Measurements from ENCODE around the gene KIF1B.
A peak's percentile ranks its signal among the peaks of the same experiment; 100 is the strongest.

The KIF1B gene

DNA sequence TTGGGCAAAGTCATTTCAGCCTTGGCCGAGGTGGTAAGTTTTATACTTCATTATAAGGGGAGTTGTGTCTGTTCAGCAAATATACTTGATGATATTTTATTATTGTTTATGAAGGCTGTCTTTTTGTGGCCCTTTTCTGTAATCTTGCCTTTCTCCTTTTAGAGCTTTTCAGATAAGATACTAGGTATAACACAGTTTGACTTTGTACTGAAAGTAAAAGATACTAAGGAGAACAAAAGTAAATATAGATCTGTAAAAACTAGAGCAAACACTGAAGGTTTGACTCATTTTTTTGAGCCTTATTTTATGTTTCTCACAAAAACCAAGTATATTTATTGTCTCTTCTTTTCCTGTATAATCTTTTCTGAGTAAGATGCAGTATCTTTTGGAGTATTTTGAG is 61.9 kb downstream of the KIF1B start (continued):
- TF ChIP-seq, protein P1, sequence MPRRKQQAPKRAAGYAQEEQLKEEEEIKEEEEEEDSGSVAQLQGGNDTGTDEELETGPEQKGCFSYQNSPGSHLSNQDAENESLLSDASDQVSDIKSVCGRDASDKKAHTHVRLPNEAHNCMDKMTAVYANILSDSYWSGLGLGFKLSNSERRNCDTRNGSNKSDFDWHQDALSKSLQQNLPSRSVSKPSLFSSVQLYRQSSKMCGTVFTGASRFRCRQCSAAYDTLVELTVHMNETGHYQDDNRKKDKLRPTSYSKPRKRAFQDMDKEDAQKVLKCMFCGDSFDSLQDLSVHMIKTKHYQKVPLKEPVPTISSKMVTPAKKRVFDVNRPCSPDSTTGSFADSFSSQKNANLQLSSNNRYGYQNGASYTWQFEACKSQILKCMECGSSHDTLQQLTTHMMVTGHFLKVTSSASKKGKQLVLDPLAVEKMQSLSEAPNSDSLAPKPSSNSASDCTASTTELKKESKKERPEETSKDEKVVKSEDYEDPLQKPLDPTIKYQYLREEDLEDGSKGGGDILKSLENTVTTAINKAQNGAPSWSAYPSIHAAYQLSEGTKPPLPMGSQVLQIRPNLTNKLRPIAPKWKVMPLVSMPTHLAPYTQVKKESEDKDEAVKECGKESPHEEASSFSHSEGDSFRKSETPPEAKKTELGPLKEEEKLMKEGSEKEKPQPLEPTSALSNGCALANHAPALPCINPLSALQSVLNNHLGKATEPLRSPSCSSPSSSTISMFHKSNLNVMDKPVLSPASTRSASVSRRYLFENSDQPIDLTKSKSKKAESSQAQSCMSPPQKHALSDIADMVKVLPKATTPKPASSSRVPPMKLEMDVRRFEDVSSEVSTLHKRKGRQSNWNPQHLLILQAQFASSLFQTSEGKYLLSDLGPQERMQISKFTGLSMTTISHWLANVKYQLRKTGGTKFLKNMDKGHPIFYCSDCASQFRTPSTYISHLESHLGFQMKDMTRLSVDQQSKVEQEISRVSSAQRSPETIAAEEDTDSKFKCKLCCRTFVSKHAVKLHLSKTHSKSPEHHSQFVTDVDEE (CRISPR knock-in tag; IDR thresholded peaks at IDR 0.05): no peak
- TF ChIP-seq ESRRG (CRISPR knock-in tag; IDR thresholded peaks at IDR 0.05): no peak
- no peak for TF ChIP-seq ZNF70 (CRISPR knock-in tag; IDR thresholded peaks at IDR 0.05)
- TF ChIP-seq ZC3H10 (CRISPR knock-in tag; IDR thresholded peaks at IDR 0.05): no peak

- ATAC-seq: no peak
- TF ChIP-seq ZNF70 (CRISPR knock-in tag; IDR thresholded peaks at IDR 0.05): no peak
- TF ChIP-seq BACH2 (CRISPR knock-in tag; IDR thresholded peaks at IDR 0.05; ENCODE audit: borderline replicate concordance): no peak
These were observed 68.5 kb downstream of the KIF1B start for GRCh38 chr1:10278880-10279279.

DNA sequence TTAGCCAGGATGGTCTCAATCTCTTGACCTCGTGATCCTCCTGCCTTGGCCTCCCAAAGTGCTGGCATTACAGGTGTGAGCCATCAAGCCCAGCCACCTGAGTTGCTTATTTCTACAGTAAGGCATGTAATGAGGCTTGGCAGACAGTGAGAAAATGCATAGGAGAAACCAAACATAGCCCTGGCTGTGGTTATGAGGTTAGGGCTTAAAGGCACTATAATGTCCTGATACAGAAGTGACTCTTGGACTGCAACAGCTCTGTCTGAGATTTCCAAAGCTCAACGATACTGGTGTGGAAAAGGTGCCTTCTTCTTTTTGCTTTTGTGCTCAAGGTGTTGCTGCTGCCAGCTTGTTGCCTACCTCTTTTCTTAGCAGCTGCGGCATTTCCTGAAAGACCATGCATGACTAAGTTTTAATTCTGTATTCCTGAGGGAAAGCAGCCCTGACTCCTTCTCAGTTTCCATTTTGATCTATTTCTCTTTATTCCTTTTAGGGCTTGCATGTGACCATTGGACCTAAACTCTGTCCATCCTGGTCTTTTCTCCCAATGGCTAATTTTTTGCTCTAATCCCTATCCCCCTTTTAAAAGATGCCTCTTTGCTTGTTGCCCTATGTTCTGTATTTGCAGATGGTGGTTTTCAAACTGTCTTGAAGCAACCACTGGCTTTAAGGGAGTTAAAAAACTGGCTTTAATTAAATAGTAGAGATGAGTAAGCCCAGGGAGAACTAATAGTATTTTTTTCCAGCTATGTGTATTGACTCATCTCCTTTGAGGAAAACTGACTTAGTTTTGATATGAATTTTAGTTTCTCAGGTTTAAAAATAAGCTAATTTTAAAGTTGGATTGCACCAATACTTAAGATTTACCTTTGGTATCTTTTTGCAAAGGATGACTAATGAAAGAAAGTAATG is 70.3 kb downstream of the KIF1B start:
- TF ChIP-seq, protein P2, sequence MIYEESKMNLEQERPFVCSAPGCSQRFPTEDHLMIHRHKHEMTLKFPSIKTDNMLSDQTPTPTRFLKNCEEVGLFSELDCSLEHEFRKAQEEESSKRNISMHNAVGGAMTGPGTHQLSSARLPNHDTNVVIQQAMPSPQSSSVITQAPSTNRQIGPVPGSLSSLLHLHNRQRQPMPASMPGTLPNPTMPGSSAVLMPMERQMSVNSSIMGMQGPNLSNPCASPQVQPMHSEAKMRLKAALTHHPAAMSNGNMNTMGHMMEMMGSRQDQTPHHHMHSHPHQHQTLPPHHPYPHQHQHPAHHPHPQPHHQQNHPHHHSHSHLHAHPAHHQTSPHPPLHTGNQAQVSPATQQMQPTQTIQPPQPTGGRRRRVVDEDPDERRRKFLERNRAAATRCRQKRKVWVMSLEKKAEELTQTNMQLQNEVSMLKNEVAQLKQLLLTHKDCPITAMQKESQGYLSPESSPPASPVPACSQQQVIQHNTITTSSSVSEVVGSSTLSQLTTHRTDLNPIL (CRISPR knock-in tag; IDR thresholded peaks at IDR 0.05; ENCODE audit: low read depth): no peak
- TF ChIP-seq BACH2 (CRISPR knock-in tag; IDR thresholded peaks at IDR 0.05; ENCODE audit: borderline replicate concordance): no peak
- TF ChIP-seq ZC3H10 (CRISPR knock-in tag; IDR thresholded peaks at IDR 0.05): no peak
- TF ChIP-seq ESRRG (CRISPR knock-in tag; IDR thresholded peaks at IDR 0.05): no peak
- TF ChIP-seq ZFP30 (CRISPR knock-in tag; IDR thresholded peaks at IDR 0.05): no peak
- TF ChIP-seq PPARA (CRISPR knock-in tag; IDR thresholded peaks at IDR 0.05; ENCODE audit: borderline replicate concordance): no peak
- no peak for TF ChIP-seq ZFP3 (CRISPR knock-in tag; IDR thresholded peaks at IDR 0.05)
- no peak for TF ChIP-seq OSR1 (CRISPR knock-in tag; IDR thresholded peaks at IDR 0.05)
- no peak for TF ChIP-seq ISL1 (CRISPR knock-in tag; IDR thresholded peaks at IDR 0.05)
- no peak for TF ChIP-seq ZNF8 (CRISPR knock-in tag; IDR thresholded peaks at IDR 0.05)
- TF ChIP-seq, protein P3, sequence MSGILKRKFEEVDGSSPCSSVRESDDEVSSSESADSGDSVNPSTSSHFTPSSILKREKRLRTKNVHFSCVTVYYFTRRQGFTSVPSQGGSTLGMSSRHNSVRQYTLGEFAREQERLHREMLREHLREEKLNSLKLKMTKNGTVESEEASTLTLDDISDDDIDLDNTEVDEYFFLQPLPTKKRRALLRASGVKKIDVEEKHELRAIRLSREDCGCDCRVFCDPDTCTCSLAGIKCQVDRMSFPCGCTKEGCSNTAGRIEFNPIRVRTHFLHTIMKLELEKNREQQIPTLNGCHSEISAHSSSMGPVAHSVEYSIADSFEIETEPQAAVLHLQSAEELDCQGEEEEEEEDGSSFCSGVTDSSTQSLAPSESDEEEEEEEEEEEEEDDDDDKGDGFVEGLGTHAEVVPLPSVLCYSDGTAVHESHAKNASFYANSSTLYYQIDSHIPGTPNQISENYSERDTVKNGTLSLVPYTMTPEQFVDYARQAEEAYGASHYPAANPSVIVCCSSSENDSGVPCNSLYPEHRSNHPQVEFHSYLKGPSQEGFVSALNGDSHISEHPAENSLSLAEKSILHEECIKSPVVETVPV (CRISPR knock-in tag; IDR thresholded peaks at IDR 0.05): no peak
- TF ChIP-seq, protein P4, sequence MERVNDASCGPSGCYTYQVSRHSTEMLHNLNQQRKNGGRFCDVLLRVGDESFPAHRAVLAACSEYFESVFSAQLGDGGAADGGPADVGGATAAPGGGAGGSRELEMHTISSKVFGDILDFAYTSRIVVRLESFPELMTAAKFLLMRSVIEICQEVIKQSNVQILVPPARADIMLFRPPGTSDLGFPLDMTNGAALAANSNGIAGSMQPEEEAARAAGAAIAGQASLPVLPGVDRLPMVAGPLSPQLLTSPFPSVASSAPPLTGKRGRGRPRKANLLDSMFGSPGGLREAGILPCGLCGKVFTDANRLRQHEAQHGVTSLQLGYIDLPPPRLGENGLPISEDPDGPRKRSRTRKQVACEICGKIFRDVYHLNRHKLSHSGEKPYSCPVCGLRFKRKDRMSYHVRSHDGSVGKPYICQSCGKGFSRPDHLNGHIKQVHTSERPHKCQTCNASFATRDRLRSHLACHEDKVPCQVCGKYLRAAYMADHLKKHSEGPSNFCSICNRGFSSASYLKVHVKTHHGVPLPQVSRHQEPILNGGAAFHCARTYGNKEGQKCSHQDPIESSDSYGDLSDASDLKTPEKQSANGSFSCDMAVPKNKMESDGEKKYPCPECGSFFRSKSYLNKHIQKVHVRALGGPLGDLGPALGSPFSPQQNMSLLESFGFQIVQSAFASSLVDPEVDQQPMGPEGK (CRISPR knock-in tag; IDR thresholded peaks at IDR 0.05; ENCODE audit: borderline replicate concordance): no peak
- peak; percentile 89 for ATAC-seq

DNA sequence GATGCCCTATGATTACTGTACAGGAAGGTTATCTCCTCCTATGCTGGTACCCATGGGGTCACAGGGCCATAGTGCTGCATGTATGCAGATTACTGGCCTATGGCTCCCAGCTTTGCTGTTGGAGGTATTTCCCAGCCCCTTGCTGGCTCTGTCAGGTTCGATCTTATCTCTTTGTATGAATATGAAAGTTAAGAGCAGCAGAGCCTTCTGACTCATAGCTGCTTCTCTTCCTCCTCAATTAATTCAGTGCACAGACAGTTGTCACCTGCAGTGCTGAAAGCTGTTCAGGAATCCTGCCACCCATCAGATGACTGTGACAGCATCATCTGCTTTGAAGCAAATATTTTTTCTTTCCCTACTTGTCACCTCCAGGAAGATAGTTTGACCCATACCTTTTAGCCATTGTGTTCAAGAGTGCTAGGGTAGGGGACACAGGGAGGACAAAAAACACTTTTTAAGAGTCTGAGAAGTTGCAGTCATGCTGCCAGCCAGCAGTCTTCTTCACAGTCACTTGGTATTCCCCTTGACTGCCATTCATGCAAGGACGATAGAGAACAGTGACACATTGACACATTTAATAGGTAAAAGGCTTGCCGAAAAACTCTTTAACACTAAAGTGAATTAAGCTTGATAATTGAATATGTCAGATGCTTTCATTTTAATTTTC is 73.1 kb downstream of the KIF1B start:
- TF ChIP-seq ESRRG (CRISPR knock-in tag; IDR thresholded peaks at IDR 0.05): no peak
- TF ChIP-seq, protein P5, sequence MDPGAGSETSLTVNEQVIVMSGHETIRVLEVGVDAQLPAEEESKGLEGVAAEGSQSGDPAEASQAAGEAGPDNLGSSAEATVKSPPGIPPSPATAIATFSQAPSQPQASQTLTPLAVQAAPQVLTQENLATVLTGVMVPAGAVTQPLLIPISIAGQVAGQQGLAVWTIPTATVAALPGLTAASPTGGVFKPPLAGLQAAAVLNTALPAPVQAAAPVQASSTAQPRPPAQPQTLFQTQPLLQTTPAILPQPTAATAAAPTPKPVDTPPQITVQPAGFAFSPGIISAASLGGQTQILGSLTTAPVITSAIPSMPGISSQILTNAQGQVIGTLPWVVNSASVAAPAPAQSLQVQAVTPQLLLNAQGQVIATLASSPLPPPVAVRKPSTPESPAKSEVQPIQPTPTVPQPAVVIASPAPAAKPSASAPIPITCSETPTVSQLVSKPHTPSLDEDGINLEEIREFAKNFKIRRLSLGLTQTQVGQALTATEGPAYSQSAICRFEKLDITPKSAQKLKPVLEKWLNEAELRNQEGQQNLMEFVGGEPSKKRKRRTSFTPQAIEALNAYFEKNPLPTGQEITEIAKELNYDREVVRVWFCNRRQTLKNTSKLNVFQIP (CRISPR knock-in tag; IDR thresholded peaks at IDR 0.05; ENCODE audit: borderline replicate concordance, low read depth): no peak
- no peak for TF ChIP-seq ZNF565 (CRISPR knock-in tag; conservative IDR thresholded peaks at IDR 0.05; ENCODE audit: low read depth)
- TF ChIP-seq, protein P2 (CRISPR knock-in tag; IDR thresholded peaks at IDR 0.05; ENCODE audit: low read depth): no peak
- TF ChIP-seq ARNTL (CRISPR knock-in tag; IDR thresholded peaks at IDR 0.05; ENCODE audit: borderline replicate concordance, low read depth): no peak
- TF ChIP-seq TOX (CRISPR knock-in tag; IDR thresholded peaks at IDR 0.05; ENCODE audit: borderline replicate concordance): peak; percentile 5; the same call in 1 of the 2 replicates
- no peak for TF ChIP-seq SNAI2 (CRISPR knock-in tag; IDR thresholded peaks at IDR 0.05)
- no peak for TF ChIP-seq ZFP30 (CRISPR knock-in tag; IDR thresholded peaks at IDR 0.05)
- peak; percentile 62 for ATAC-seq

All from SK-N-SH treated with all-trans-retinoic acid at 6 μM for 48 hours (cell line).